AG08396 (cell line): ENCODE results near the gene SPATA32.

Experiments
- DNase-seq: peaks from one replicate; pipeline ENCODE4 v3.0.0; 2012; ENCODE audit warnings: low spot score, mixed read lengths

SPATA32 gene

GRCh38 chr17:45228763-45229539 is 32.9 kb downstream of the SPATA32 start:
- peak; percentile 90 for DNase-seq

- DNase-seq, result no peak
These were observed 33.8 kb downstream of the SPATA32 start for GRCh38 chr17:45227926-45228762.

- DNase-seq, result no peak
These were observed 34.6 kb downstream of the SPATA32 start for GRCh38 chr17:45227101-45227925.

- no peak for DNase-seq
These were observed 35.3 kb downstream of the SPATA32 start for GRCh38 chr17:45226576-45226975.

GRCh38 chr17:45225964-45226530 is 35.8 kb downstream of the SPATA32 start:
- no peak for DNase-seq

GRCh38 chr17:45225051-45225700 is 36.7 kb downstream of the SPATA32 start:
- no peak for DNase-seq

GRCh38 chr17:45224671-45225050 is 37.2 kb downstream of the SPATA32 start:
- DNase-seq, result peak; percentile 5

GRCh38 chr17:45223539-45224528 is 38.1 kb downstream of the SPATA32 start:
- peak; percentile 11 for DNase-seq

- DNase-seq, result peak; percentile 8
These were observed 38.8 kb downstream of the SPATA32 start for GRCh38 chr17:45222996-45223538.

- peak; percentile 5 for DNase-seq
These were observed 39.5 kb downstream of the SPATA32 start for GRCh38 chr17:45222289-45222995.

- DNase-seq, result peak; percentile 17
These were observed 39.9 kb downstream of the SPATA32 start for GRCh38 chr17:45222014-45222288.

GRCh38 chr17:45221081-45222013 is 40.5 kb downstream of the SPATA32 start, which contains the start of gene FMNL1:
Gene FMNL1 (plus strand): TSS chr17:45221885. CDS start chr17:45222125, 240 bp downstream.
- peak; percentile 42 for DNase-seq

GRCh38 chr17:45220079-45220478 is 41.8 kb downstream of the SPATA32 start:
- no peak for DNase-seq

- peak; percentile 81 for DNase-seq
These were observed 42.8 kb downstream of the SPATA32 start for GRCh38 chr17:45218895-45219661.
